RKO (cell line): ENCODE results near the gene TFB2M.
"Not testable (repeated sequence)": the region's sequence is repeated elsewhere in the genome, so short reads cannot be mapped to it uniquely, and the experiment has no call there.

ENCODE experiments used
- DNase-seq: peaks from one replicate; pipeline ENCODE4 v3.0.0-alpha.2; 2016; ENCODE audit warnings: low spot score

Gene TFB2M, protein sequence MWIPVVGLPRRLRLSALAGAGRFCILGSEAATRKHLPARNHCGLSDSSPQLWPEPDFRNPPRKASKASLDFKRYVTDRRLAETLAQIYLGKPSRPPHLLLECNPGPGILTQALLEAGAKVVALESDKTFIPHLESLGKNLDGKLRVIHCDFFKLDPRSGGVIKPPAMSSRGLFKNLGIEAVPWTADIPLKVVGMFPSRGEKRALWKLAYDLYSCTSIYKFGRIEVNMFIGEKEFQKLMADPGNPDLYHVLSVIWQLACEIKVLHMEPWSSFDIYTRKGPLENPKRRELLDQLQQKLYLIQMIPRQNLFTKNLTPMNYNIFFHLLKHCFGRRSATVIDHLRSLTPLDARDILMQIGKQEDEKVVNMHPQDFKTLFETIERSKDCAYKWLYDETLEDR

GRCh38 chr1:246566128-246566812 is at the start of gene TFB2M, which contains the start of gene CNST:
Gene TFB2M, minus strand, starts transcription at chr1:246566261. Its CDS starts 123 bp downstream, at chr1:246566138.
Gene CNST, plus strand, starts transcription at chr1:246566456. Its CDS starts 25,107 bp downstream, at chr1:246591563.
- peak; percentile 99 for DNase-seq

DNA sequence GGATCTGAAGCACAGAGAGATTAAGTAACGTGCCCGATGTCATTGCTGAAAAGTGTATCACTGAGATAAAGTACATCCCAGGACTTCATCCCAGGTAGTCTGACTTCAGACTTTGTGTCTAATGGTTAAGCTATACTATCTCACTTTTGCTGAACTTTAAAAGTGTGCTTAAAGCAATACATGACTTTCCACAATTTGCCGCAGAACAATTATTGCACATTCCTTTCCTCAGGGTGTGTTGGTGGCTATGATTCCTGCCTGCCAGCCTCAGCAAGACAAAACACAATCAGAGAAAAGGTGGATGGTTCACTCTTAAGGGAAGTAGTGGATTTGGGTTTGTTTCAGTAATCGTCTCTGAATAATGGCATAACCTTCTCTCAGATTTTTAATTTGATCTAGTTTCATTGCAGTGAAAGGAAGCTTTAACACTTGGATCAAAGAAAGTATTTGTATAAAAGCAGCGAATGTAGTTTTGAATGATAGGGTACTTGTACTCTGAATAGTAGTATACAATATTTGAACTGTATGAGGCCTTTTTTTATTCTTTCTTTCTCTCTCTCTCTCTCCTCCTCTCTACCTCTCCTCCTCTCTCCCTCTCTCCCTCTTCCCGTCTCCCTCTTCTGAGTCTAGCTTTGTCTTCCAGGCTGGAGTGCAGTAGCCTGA is 47.2 kb upstream of the TFB2M start:
- no peak for DNase-seq

GRCh38 chr1:246609632-246610031 is 43.6 kb upstream of the TFB2M start:
- DNase-seq = no peak

DNA sequence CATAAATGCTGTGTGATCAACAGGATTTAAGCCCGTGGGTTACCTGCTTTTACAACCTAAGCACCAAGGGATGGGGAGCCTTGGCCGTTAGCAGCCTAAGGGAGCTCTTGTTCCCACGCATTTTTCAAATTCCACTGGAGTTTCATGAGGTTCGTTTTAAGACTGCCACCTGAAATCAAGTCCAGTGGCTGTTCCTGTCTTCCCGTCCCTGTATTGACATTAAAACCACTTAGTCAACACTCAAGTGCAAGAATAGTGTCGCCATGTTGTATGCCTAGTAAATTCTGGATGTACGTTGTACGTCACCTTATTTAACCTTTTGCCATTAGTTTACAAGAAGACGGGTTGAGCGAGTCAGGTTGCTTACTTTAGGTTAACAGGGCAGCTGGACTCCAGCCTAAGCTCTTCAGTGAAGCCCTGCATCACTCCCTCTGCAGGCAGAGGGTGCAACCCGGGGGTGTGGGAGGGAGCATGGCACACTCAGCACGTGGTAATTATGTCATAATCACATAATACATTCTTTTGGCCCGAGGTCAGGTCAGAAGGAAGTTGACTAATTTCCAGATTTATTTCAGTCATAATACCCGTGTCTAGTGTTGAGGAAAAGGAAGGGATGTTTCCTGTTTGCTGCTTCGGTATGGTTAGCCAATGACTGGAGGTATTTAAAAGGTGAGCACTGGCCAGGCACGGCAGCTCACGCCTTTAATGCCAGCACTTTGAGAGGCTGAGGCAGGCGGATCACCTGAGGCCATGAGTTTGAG is 42.7 kb upstream of the TFB2M start:
- peak; percentile 99 for DNase-seq

- no peak for DNase-seq
Measured at GRCh38 chr1:246607462-246607861, 41.4 kb upstream of the TFB2M start.

DNA sequence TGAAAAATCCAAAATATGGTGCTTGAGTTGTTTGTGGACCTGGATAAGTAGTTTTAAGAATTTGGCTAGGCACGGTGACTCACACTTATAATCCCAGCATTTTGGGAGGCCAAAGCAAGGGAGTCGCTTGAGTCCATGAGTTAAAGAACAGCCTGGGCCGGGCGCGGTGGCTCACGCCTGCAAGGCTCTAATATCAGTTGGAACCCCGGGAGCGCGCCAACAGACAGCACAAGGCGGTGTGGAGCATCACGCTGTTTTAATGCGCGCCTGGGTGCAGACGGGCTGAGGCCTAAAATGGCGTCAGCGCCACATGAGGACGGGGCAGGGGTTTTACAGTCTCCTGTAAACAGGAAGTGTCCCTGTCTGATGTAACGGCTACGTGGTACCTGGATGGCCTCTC is 39.2 kb upstream of the TFB2M start:
- not testable (repeated sequence) for DNase-seq

DNA sequence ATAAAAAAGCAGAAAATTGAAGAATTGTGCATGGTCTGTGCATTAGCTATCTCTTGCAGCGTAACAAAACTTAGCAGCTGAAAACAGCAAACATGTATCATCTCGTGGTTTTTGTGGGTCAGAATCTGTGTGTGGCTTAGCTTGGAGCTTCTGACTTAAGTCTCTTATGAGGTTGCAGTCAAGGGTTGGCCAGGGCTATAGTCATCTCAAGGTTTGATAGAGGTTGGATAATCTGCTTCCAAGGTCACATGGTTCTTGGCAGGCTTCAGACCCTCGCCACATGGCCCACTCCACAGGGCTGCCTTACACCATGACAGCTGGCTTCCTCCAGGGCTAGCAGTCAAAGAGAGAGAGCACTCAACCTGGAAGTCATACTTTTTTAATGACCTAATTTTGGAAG is 36.1 kb upstream of the TFB2M start:
- no peak for DNase-seq

- no peak for DNase-seq
Measured at GRCh38 chr1:246600579-246600978, 34.5 kb upstream of the TFB2M start.

DNA sequence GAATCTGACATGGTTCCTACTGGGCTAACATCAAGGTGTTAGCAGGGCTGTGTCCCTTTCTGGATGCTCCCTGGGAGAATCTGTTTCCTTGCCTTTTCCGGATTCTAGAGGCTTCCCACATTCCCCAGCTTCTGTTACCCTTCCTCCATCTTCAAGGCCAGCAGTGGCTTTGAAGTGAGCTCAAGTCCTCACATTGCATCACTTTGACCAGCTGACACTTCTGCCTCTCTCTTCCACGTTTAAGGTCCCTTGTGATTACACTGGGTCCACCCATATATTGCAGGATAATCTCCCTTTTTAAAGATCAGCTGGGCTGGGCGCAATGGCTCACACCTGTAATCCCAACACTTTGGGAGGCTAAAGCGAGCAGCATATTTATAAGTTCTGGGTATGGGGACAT is 33.3 kb upstream of the TFB2M start:
- DNase-seq = no peak

- no peak for DNase-seq
Measured at GRCh38 chr1:246597971-246598370, 31.9 kb upstream of the TFB2M start.

DNA sequence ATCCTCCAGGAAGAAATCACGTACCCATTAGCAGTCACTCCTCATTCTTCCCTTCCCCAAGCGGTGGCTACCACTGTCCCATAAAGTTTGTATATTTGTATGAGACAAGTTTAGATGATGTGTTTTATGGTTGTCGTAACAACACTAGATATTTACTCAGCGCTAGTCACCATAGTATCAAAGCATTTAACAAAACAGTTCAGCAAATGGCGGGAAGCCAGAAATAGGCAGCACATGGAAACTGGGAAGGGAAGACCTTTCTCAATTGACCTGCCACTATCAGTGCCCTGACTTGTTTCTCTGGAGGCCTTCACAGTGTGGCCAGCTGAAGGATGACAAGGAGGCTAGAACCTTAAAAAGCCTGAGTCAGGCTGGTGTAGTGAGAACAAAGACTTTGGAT is 31.3 kb upstream of the TFB2M start:
- DNase-seq = peak; percentile 53

- DNase-seq = no peak
Measured at GRCh38 chr1:246595146-246595545, 29.1 kb upstream of the TFB2M start.

DNA sequence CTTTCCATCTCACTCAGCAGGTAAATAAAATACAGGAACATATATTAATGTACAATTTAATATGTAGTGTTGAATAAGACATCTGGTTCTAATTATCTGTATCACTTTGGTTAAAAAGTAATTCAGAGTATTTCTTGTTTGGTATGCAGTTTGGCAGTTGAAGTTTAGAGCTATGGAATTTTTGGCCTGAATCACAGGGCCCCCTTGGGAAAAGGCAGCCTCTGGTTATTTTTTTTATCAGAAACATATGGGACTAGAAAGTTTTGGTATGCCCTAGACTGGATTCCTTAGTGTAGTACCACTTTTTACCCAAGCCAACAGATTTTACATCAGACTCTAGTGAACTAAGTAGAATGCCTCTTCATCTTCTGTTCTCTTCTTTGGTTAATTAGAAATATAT is 26.6 kb upstream of the TFB2M start:
- DNase-seq = no peak

DNA sequence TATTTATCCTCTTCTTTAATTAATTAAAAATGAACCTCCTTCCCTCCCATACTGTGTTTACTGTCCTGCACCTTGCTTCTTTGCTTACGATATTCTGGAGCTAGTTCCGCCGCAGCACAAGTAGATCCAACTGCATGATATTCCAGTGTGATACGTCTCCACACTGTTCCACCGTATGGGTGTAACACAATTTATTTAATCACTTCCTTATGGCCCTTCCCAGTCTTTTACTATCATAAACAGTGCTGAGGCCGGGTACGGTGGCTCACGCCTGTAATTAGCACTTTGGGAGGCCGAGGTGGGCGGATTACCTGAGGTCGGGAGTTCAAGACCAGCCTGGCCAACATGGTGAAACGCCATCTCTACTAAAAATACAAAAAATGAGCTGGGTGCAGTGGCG is 25.9 kb upstream of the TFB2M start:
- no peak for DNase-seq

DNA sequence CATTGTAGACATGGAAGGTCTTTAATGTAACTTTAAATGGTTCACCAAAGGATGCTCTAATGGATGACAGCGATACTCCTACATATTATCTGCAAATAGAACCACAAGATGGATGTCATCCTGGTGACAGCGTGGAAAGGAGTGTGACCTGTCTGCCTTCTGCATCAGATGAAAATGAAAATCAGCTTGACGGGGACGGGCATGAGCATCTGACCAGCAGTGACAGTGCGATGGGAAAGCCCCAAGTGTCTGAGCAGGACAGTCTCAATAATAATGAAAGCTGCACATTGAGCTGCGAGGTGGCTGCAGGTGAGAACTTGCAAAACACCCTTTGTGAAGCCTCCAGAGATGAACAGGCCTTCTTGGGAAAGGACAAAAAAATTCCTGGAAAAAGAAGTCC is 25.4 kb upstream of the TFB2M start:
- DNase-seq = no peak

DNA sequence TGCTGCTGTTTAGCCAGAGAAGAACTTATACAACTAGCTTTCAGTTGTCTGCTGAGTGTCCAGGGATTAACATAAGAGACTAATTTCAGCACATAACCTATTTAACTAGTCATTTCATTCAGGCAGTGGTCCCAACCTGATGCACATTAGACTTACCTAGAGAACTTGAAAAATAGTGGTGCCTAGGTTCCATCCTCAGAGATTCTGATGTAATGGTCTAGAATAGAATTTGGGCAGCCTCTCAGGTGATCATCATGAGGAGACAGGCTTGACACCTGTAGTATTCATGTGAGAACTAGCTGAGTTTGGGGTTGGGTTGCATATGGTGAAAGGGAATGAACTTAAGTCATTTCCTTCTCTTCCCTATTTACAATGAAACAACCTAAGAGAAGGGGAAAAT is 25.0 kb upstream of the TFB2M start:
- DNase-seq = no peak

GRCh38 chr1:246589919-246590318 is 23.9 kb upstream of the TFB2M start:
- not testable (repeated sequence) for DNase-seq

DNA sequence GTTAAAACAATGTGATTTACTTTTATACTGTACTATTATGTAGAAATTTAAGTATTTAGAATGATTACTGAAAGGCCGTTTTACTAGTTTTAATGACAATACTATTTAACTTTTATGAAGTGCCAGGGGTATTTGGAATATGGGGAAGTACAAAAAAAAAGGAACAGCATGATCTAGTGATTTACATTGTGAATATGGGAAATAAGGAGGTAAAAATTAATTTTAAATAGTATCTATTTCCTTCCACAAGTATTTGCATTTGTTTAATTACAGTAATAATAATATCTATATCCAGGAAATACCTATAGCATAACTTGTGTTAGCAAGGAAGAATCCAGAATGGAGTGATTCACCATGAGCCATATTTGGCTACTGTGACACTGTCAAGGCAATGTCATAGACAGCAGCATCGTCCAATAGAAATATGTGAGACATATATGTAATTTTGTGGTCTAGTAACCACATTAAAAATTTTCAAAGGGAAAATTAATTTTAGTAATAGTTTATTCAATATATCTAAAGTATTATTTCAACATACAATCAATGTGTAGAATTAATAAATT is 22.2 kb upstream of the TFB2M start:
- DNase-seq = peak; percentile 57

- no peak for DNase-seq
Measured at GRCh38 chr1:246587606-246588005, 21.5 kb upstream of the TFB2M start.

DNA sequence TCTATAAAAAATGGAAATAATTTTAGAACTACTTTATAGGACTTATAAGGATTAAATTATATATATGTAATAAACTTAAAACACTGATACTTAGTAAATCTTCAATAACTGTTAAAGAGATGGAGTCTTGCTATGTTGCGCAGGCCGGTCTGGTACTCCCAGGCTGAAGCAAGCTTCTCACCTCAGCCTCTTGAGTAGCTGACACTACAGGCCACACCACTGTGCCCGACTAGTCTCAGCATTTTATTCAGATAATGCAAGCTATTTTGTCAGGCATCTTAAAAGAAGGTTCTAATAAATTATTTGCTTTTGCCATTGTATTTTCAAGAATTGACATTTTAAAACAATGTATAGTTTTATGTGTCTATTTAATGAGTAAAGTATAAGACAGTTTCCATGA is 21.0 kb upstream of the TFB2M start:
- no peak for DNase-seq

- DNase-seq = no peak
Measured at GRCh38 chr1:246583448-246584185, 17.6 kb upstream of the TFB2M start.
